Type B pancreatic cell (in vitro differentiated cells): ENCODE measurements around the gene PTH. TPM values are rescaled to one million over a fixed set of nuclear protein-coding genes. Genes with fewer than 3 reads are reported as not detected.

Experiments
- DNase-seq: peaks from one replicate; pipeline ENCODE4 v3.0.0; 2021; ENCODE audit warnings: mixed read lengths; ENCODE audit not compliant: unreplicated experiment; ENCODE audit errors: extremely low spot score
- H3K27ac Mint-ChIP-seq: 2 replicates; pipeline ENCODE4 v1.8.0; 2021; ENCODE audit warnings: mild to moderate bottlenecking, mixed read lengths
- H3K27me3 Mint-ChIP-seq: 2 replicates; pipeline ENCODE4 v1.8.0; 2021; ENCODE audit warnings: mixed read lengths
- H3K36me3 Mint-ChIP-seq: 2 replicates; pipeline ENCODE4 v1.8.0; 2021; ENCODE audit warnings: mixed read lengths
- H3K4me1 Mint-ChIP-seq: one replicate; pipeline ENCODE4 v1.8.0; 2021; ENCODE audit warnings: mixed read lengths; ENCODE audit not compliant: unreplicated experiment
- H3K4me3 Mint-ChIP-seq: 2 replicates; pipeline ENCODE4 v1.8.0; 2021; ENCODE audit warnings: mild to moderate bottlenecking, mixed read lengths
- H3K9me3 Mint-ChIP-seq: 2 replicates; pipeline ENCODE4 v1.8.0; 2021; ENCODE audit warnings: mixed read lengths
- CTCF ChIP-seq: fragments of 200-600 bp; sonication (generic); conservative IDR thresholded peaks from 2 replicates; pipeline ENCODE4 v1.5.0; 2021; ENCODE audit warnings: antibody characterized with exemption, mild to moderate bottlenecking
- total RNA-seq: library from RNA; stranded (reverse); gene quantifications from 2 replicates; pipeline ENCODE4 v1.2.1, GENCODE V29; 2021; ENCODE audit warnings: low replicate concordance

The PTH gene
- total RNA-seq, 1 donor from 2014 or later: not detected

GRCh38 chr11:13502492-13502891 lies 6.7 kb upstream of the PTH start:
- Mint-ChIP-seq H3K27me3 (peaks cover 7% of the 10 kb centered on the region), H3K36me3 (no peaks in the 10 kb centered on the region), H3K9me3 (no peaks in the 10 kb centered on the region), H3K4me3 (no peak overlapping the region), H3K27ac (no peak overlapping the region), H3K4me1 (no peaks in the 10 kb centered on the region)
- DNase-seq: no peak
- TF ChIP-seq CTCF: no peak

- H3K4me3 Mint-ChIP-seq: no peak overlapping the region
- no peaks in the 10 kb centered on the region for H3K4me1 Mint-ChIP-seq
- TF ChIP-seq CTCF: no peak
- H3K27me3 Mint-ChIP-seq: peaks cover 14% of the 10 kb centered on the region
- no peak overlapping the region for H3K27ac Mint-ChIP-seq
- DNase-seq: no peak
- no peaks in the 10 kb centered on the region for H3K9me3 Mint-ChIP-seq
- no peaks in the 10 kb centered on the region for H3K36me3 Mint-ChIP-seq
These were observed 1.7 kb downstream of the PTH start for GRCh38 chr11:13494051-13494450.

- DNase-seq: no peak
- Mint-ChIP-seq H3K9me3 (peaks cover 4% of the 10 kb centered on the region), H3K4me1 (no peaks in the 10 kb centered on the region)
These were observed 8.2 kb downstream of the PTH start for GRCh38 chr11:13487661-13488030.

GRCh38 chr11:13486926-13487660 lies 8.7 kb downstream of the PTH start:
- Mint-ChIP-seq H3K36me3 (no peaks in the 10 kb centered on the region), H3K27me3 (peaks cover 6% of the 10 kb centered on the region), H3K4me3 (peak overlapping the region; percentile 72), H3K9me3 (peaks cover 4% of the 10 kb centered on the region), H3K27ac (no peak overlapping the region), H3K4me1 (no peaks in the 10 kb centered on the region)
- peak; percentile 42 for TF ChIP-seq CTCF
- DNase-seq: no peak

More at GRCh38 chr11:13487661-13488030, 8.2 kb downstream of the PTH start:
- Mint-ChIP-seq H3K36me3 (no peaks in the 10 kb centered on the region), H3K27me3 (peaks cover 4% of the 10 kb centered on the region), H3K4me3 (peak overlapping the region; percentile 72), H3K27ac (no peak overlapping the region)
- TF ChIP-seq CTCF: peak; percentile 15

- Mint-ChIP-seq H3K4me1 (no peaks in the 10 kb centered on the region), H3K9me3 (peaks cover 7% of the 10 kb centered on the region), H3K27me3 (peaks cover 14% of the 10 kb centered on the region), H3K36me3 (no peaks in the 10 kb centered on the region), H3K27ac (no peak overlapping the region), H3K4me3 (no peak overlapping the region)
- no peak for DNase-seq
- TF ChIP-seq CTCF: no peak
These were observed 15.6 kb downstream of the PTH start for GRCh38 chr11:13480198-13480597.

- no peak overlapping the region for H3K27ac Mint-ChIP-seq
- H3K4me3 Mint-ChIP-seq: no peak overlapping the region
- H3K27me3 Mint-ChIP-seq: peaks cover 14% of the 10 kb centered on the region
- no peaks in the 10 kb centered on the region for H3K4me1 Mint-ChIP-seq
- TF ChIP-seq CTCF: no peak
- no peak for DNase-seq
- H3K36me3 Mint-ChIP-seq: no peaks in the 10 kb centered on the region
- H3K9me3 Mint-ChIP-seq: peaks cover 7% of the 10 kb centered on the region
These were observed 16.1 kb downstream of the PTH start for GRCh38 chr11:13479688-13480087.
